GM18520 (cell line): Measurements from ENCODE around the gene AMFR.
A peak's percentile ranks its signal among the peaks of the same experiment; 100 is the strongest.

Source experiments
- ATAC-seq: cut with Tn5 transposase; IDR thresholded peaks from one replicate; pipeline ENCODE4 v1.9.1; 2021; ENCODE audit not compliant: unreplicated experiment

The AMFR gene

GRCh38 chr16:56425439-56425832 lies at the start of gene AMFR:
Gene AMFR, minus strand, starts transcription at chr16:56425545. Its CDS starts 218 bp downstream, at chr16:56425327.
- ATAC-seq = peak; percentile 67

- ATAC-seq = no peak
These were observed 45.3 kb upstream of the AMFR start for GRCh38 chr16:56470666-56471065.

GRCh38 chr16:56470232-56470631 lies 44.9 kb upstream of the AMFR start:
- no peak for ATAC-seq

GRCh38 chr16:56469748-56470147 lies 44.4 kb upstream of the AMFR start:
- ATAC-seq = no peak

GRCh38 chr16:56468800-56469199 lies 43.5 kb upstream of the AMFR start:
- no peak for ATAC-seq

- no peak for ATAC-seq
These were observed 41.0 kb upstream of the AMFR start for GRCh38 chr16:56466344-56466743.

- ATAC-seq = no peak
These were observed 37.8 kb upstream of the AMFR start for GRCh38 chr16:56463153-56463552.

- no peak for ATAC-seq
These were observed 36.9 kb upstream of the AMFR start for GRCh38 chr16:56462064-56462796.

- no peak for ATAC-seq
These were observed 34.8 kb upstream of the AMFR start for GRCh38 chr16:56460101-56460500.

GRCh38 chr16:56457927-56458470 lies 32.7 kb upstream of the AMFR start:
- no peak for ATAC-seq

GRCh38 chr16:56451753-56452689 lies 26.7 kb upstream of the AMFR start:
- peak; percentile 15 for ATAC-seq

GRCh38 chr16:56450986-56451752 lies 25.8 kb upstream of the AMFR start, which contains the start of the genes NUDT21 and OGFOD1:
Gene NUDT21, minus strand, starts transcription at chr16:56451332. Its CDS starts 130 bp downstream, at chr16:56451202.
Gene OGFOD1, plus strand, starts transcription at chr16:56451554. Its CDS starts 59 bp downstream, at chr16:56451613.
- peak; percentile 93 for ATAC-seq

- no peak for ATAC-seq
These were observed 25.1 kb upstream of the AMFR start for GRCh38 chr16:56450275-56450985.

- ATAC-seq = no peak
These were observed 22.7 kb upstream of the AMFR start for GRCh38 chr16:56448005-56448404.

- no peak for ATAC-seq
These were observed 21.9 kb upstream of the AMFR start for GRCh38 chr16:56447286-56447685.

GRCh38 chr16:56438038-56438437 lies 12.7 kb upstream of the AMFR start:
- ATAC-seq = no peak

GRCh38 chr16:56436258-56436657 lies 10.9 kb upstream of the AMFR start:
- ATAC-seq = no peak

GRCh38 chr16:56428091-56428490 lies 2.7 kb upstream of the AMFR start:
- no peak for ATAC-seq

GRCh38 chr16:56426585-56426984 lies 1.2 kb upstream of the AMFR start:
- ATAC-seq = no peak

GRCh38 chr16:56424791-56425438 lies 430 bp downstream of the AMFR start:
- ATAC-seq = peak; percentile 22
